Stimulated activated CD8-positive, alpha-beta memory T cell treated with anti-CD3 and anti-CD28 coated beads, Interleukin-15, amount 100 ng/mL, for 4 hours (primary cell): ENCODE results near the gene SPRR2E.
"Not testable (repeated sequence)": the region's sequence is repeated elsewhere in the genome, so short reads cannot be mapped to it uniquely, and the experiment has no call there.

ENCODE experiments used
- DNase-seq, 2 donors: peaks; one replicate each; pipeline ENCODE4 v3.0.0-alpha.2; 2020; ENCODE audit warnings: low read depth in 2 of 2

The SPRR2E gene

DNA sequence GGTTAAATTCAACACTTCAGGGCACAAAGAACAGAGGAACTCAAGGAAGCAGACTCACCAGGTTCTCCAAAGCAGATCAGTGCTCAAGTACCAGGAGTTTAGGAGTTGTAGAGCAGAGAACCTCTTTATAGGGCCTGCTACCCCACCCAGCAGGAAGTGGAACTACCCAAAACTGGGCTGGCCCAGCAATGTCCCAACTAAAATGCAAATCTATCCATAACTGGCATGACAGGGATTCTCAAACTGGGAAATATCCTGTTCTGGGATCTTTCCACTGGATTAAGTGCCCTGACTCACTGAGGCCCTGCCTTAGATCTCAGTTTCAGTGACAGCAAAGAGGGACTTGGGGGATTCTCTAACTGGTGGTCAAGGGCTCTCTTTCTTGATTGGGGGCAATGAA is at the start of gene SPRR2E:
Gene SPRR2E, minus strand, starts transcription at position 101 of the 400 bp plus-strand sequence. CDS start 775 bp downstream, outside the sequence.
- no peak for DNase-seq

DNA sequence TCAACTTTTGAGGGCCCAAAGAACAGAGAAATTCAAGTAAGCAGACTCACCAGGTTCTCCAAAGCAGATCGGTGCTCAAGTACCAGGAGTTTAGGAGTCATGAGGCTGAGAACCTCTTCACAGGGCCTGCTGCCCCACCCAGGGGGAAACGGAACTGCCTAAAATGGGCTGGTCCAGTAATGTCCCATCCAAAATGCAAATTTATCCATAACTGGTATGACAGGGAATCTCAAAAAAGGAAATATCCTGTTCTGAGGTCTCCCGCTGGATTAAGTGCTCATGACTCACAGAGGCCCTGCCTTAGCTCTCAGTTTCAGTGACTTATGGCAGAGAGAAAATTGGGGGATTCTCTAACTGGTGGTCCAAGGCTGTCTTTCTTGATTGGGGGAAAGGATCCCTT is 47.1 kb upstream of the SPRR2E start:
- DNase-seq: no peak

DNA sequence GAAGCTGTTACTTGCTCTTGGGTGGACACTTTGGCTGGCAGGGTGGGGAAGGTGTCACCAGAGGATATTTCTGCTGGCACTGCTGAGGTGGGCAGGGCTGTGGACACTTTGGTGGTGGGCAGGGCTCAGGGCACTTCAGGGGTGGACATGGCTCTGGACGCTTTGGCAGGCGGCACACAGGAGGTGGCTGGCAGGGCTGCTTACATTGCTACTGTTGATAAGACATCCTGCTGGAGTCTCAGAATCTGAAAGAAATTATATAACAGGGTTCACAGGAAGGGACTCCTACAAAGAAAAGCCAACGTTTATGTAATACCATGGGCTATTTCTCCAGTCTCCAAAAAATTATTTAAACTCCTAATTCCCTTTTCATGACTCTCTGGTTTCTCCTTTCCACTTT is 46.2 kb upstream of the SPRR2E start:
- DNase-seq: no peak

DNA sequence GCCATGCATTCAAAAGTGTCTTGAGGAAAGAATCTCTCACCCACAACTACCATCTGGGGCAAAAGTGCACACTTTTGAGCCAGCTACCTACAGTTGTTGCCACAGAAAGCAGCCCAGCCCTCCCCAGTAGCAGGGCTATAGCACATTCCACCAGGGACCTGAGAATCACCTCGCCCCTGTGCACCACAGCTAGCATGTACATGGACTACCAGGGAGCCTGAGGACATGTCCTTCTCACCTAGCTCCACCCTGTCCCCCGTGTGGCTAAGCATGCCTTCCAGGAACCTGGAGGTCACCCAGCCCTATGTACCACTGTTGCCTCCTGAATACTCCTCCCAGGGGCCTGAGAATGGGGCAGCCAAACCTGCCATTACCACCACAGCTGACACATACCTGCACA is 39.4 kb upstream of the SPRR2E start:
- DNase-seq: no peak

DNA sequence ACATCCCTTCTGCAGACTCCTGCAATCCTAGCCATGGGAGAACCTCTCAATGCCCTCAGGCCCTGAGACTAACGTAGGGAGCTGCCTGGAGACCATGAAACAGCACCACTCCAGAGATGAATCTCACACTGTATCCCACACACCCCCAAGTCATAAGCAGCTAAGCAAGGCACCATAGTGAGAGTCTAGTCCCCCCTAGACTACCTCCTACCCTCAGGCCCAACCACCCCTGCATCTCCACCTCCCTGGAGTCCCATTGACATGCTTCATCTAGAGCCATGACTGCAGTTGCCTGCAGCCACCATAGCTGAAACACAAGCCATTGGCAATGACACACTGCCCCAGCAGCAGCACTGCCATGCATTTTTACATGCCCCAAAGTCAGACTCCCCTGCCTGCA is 38.9 kb upstream of the SPRR2E start:
- no peak for DNase-seq

DNA sequence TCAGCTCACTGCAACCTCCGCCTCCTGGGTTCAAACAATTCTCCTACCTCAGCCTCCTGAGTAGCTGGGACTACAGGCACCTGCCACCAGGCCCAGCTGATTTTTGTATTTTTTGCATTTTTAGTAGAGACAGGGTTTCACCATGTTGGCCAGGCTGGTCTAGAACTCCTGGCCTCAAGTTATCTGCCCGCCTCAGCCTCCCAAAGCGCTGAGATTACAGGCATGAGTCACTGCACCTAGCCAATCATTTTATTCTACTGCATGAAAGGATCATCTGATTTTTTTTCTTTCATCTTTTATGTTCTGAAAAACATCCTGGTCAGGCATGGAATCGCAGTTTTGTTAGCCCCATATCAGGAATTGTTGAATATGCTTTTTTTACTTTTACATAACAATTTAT is 34.4 kb upstream of the SPRR2E start:
- not testable (repeated sequence) for DNase-seq

DNA sequence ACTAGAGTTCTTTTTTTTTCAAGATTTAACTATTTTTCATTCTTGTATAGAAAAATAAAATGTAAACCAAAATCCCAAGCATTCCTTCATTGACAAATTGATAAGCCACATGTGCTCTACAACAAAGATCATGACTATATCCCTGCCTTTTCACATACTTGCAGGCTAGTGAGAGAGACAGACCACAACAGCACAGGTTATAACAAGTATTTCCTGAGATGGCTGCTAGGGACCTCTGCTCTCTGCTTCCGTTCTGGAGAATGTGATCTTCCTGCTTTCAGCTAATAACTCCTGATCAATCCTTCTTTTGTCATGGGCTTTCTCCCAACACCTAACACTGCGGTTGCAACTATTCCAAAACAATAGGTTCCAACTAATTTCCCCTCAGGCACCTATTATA is 33.0 kb upstream of the SPRR2E start:
- no peak for DNase-seq

DNA sequence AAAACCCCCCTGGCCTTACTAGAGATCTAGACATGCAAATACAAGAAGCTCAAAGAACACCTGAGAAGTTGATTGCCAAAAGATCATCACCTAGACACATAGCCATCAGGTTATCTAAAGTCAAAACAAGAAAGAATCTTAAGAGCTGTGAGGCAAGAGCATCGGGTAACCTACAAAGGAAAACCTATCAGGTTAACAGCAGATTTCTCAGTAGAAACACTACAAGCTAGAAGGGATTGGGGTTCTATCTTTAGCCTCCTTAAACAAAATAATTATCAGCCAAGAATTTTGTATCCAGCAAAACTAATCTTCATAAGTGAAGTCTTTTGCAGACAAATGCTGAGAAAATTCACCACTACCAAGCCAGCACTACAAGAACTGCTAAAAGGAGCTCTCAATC is 31.2 kb upstream of the SPRR2E start:
- DNase-seq: no peak

DNA sequence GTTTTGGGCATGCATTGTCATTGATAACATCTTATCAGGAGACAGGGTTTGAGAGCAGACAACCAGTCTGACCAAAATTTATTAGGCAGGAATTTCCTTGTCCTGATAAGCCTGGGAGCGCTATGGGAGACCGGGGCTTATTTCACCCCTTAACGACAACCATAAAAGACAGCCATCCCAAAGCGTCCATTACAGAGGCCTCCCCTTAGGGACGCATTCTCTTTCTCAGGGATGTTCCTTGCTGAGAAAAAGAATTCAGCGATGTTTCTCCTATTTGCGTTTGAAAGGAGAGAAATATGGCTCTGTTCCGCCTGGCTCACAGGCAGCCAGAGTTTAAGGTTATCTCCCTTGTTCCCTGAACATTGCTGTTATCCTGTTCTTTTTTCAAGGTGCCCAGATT is 29.5 kb upstream of the SPRR2E start:
- DNase-seq: not testable (repeated sequence)

DNA sequence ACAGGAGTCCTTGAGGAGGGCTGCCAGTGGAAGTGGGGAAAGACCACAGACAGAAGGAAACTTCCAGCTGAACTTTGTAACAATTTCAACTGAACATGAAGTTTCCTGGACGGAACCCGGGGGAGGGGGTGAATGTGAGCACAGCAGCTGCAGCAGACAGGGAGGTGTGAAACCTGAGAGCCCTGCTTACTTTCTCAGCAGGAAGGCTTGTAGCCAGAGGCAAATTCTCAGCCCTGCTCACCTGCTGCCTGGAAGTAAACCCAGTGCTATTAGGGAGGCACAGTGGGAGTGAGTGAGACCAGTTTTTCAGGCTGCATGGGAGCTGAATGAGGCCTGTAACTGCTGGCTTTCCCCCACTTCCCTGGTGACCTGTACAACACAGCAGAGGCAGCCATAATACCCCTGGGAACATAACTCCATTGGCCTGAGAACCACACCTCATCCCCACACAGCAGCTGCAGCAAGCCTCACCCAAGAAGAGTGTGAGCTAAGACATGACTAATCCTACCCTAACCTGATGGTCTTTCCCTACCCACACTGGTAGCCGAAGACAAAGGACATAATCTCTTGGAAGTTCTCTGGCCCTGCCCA is 28.6 kb upstream of the SPRR2E start:
- DNase-seq: no peak

DNA sequence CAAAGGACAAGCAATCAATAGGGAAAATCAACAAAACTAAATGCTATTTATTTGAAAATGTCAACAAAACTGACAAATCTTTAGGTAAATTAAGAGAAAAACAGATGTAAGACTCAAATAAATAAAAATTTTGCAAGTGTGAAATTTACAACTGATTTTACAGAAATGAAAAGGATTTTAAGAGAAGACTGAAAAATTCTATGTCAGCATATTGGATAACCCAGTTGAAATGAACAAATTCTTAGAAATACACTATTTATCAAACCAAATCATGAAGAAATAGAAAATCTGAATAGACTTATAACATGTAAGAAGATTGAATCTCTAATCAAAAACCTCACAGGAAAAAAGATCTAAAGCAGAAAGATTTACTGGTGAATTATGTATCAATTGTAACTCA is 26.6 kb upstream of the SPRR2E start:
- DNase-seq: no peak

DNA sequence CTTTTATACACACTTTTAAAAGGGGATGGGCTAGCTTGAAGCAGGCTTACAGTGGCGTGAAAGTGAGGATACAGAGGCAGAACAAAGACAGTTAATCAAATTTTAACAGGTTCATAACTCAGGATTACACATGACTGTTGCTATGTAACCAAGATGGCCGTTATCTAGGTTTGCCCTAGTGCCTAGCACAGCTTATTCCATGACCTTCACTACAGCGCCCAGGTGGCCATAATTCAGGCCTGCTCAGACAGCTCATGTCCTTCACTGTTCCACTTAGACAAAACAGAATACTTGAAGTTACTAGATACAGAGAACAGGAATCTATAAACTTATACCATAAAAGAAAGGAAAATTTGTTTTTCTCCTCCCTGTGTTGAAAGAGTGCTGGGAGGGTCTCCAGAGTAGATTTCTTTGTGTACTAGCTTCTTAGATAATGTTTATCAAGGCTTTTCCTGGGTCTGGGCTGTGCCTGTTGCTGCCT is 25.2 kb upstream of the SPRR2E start:
- no peak for DNase-seq

DNA sequence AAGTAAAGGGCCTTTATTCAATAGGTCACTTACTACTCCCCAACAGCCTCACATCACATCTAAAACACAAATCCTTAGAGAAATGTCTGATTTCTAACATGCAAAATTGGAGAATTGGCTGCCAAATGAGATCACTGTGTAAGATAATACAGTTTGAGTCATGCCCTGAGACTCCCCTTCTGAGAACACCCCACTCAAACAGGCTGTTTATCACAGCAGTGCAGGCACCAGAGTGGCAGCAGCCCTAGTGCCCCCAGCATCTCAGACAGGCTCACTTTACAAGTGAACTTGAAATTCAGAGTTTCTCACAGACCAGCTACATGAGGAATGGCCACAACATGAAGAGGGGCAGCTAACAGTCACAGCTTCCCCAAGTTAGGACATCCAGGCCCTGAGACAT is 20.9 kb upstream of the SPRR2E start:
- not testable (repeated sequence) for DNase-seq

DNA sequence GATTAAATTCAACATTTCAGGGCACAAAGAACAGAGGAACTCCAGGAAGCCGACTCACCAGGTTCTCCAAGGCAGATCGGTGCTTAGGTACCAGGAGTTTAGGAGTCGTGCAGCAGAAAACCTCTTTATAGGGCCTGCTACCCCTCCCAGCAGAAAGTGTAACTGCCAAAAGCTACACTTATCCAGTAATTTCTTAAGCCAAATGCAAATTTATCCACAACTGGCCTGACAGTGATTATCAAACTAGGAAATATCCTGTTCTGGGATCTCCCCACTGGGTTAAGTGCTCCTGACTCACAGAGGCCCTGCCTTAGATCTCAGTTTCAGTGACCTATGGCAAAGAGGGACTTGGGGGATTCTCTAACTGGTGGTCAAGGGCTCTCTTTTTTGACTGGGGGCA is 19.1 kb upstream of the SPRR2E start, which contains the start of gene SPRR2F:
Gene SPRR2F, minus strand, starts transcription at position 101 of the 400 bp plus-strand sequence. CDS start 783 bp downstream, outside the sequence.
- no peak for DNase-seq

DNA sequence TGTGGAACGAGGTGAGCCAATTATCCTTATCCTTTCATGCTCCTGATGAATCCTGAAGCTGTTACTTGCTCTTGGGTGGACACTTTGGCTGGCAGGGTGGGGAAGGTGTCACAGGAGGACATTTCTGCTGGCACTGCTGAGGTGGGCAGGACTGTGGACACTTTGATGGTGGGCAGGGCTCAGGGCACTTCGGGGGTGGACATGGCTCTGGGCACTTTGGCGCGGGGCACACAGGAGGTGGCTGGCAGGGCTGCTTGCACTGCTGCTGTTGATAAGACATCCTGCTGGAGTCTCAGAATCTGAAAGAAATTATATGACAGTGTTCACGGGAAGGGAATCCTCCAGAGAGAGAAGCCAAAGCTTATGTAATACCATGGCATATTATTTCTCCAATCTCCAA is 18.1 kb upstream of the SPRR2E start:
- not testable (repeated sequence) for DNase-seq

DNA sequence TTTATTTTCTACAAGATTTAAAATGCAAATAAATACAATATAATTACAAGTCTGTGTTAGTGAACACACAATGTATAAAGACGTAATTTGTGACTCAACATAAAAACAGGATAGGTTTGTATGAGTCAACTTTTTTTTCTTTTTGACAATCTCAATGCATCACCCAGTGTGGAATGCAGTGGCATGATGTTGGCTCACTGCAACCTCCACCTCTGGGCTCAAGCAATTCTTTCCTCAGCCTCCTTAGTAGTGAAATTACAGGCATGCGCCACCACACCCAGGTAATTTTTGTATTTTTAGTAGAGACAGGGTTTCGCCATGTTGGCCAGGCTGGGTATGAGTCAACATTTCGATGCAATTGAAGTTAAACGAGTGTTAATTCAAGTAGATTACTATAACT is 5.9 kb upstream of the SPRR2E start:
- DNase-seq: no peak

DNA sequence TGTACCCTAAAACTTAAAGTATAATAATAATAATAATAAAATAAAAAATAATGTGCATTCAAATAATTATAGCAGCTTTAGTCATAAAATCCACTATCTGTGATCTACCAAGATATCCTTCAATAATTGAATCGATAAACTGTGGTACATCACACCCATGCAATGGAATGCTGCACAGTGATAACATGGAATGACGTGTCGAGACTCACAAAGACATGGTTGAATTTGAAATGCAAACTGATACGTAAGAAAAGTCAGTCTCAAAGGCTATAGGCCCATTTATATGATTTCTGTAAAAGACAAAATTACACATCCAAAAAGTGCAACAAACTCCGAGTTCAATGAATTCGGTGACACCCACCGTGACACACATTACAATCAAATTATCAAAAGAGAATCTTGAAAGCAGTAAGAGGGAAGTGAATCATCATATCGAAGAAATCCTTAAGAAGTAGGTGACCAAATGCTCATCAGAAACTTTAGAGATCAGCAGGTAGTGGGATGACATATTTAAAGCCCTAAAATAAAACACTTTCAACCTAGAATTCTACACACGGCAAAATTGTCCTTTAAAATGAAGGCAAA is 5.2 kb upstream of the SPRR2E start:
- no peak for DNase-seq

DNA sequence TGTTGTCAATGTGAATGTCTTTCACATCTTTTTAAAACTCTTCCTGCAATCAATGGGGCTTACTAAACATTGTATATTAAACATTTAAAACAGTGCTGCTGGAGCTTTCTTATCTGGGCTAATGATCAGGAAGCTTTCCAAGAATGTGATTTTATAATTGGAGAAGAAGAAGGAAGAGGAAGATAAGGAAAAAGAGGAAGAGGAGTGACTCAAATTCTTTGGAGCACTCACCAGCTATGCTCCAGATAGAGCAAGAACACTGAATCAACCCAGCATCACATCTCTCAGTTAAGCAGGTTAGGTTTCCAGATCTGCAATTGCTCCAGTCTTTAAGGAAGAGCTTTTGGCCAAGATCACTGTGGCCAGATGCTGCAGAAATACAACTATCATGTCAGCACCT is 1.4 kb upstream of the SPRR2E start:
- no peak for DNase-seq

DNA sequence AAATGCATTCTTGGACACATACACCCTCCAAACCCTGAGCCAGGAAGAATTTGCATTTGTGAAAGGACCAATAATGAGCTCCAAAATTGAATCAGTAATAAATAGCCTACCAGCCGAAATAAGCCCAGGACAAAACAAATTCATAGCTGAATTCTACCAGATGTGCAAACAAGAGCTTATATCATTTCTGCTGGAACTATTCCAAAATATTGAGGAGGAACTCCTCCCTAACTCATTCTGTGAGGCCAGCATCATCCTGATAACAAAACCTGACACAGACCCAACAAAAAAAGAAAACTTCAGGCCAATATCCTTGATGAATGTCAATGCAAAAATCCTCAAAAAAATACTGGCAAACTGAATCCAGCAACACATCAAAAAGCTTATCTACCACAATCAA is 6.7 kb downstream of the SPRR2E start:
- DNase-seq: no peak

DNA sequence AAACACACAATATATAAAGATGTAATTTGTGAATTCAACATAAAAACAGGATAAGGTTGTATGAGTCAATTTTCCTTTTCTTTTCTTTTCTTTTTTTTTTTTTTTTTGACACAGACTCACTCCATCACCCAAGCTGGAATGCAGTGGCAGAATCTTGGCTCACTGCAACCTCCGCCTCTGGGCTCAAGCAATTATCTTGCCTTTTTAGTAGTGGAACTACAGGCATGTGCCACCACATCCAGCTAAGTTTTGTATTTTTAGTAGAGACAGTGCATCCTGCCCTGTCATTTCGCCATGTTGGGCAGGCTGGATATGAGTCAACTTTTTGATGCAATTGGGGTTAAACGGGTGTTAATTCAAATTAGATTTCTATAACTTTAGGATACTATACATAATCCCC is 12.6 kb downstream of the SPRR2E start:
- DNase-seq: no peak

DNA sequence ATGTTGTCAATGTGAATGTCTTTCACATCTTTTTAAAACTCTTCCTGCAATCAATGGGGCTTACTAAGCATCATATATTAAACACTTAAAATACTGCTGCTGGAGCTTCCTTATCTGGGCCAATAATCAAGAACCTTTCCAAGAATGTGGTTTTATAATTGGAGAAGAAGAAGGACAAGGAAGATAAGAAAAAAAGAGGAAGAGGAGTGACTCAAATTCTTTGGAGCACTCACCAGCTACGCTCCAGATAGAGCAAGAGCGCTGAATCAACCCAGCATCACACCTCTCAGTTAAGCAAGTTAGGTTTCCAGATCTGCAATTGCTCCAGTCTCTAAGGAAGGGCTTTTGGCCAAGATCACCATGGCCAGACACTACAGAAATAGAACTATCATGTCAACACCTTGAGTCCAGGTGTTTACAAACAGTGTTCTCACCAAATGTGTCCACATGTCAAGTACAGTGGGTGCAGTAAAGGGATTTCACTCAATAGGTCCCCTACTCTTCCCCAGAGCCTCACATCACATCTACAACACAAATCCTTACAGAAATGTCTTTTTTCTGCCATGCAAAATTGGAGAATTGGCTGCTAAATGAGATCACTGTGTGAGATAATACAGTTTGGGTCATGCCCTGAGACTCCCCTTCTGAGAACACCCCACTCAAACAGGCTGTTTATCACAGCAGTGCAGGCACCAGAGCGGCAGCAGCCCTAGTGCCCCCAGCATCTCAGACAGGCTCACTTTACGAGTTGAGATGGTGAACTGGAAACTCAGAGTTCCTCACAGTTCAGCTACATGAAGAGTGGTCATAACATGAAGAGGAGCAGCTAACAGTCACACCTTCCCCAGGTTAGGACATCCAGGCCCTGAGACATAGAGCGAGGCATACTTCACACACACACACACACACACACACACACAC is 21.3 kb downstream of the SPRR2E start:
- DNase-seq: no peak

DNA sequence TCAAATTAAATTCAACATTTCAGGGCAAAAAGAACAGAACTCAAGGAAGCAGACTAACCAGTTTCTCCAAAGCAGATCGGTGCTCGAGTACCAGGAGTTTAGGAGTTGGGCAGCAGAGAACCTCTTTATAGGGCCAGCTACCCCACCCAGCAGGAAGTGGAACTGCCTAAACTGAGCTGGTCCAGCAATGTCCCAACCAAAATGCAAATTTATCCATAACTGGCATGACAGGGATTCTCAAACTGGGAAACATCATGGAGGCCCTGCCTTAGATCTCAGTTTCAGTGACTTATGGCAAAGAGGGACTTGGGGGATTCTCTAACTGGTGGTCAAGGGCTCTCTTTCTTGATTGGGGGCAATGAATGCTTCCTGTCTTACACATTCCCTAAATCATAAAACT is 22.8 kb downstream of the SPRR2E start, which contains the start of gene SPRR2B:
Gene SPRR2B, minus strand, starts transcription at position 101 of the 400 bp plus-strand sequence. CDS start 772 bp downstream, outside the sequence.
- no peak for DNase-seq

DNA sequence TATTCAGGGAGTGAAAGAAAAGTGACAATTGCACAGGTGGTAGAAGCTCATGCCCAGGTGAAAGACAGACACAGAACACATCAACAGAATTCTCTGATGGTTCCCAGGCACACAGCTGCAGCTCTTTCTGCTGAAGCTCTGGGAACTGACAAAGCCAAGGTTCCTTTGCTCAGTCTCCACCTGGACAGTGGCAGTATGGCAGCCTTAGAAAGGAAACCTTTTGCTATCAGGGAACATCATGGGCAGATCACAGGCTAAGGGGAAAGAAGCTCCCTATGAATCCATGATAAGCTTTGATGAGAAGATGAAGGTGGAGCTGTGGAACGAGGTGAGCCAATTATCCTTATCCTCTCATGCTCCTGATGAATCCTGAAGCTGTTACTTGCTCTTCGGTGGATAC is 24.1 kb downstream of the SPRR2E start:
- DNase-seq: no peak
